Progenitor cell of endocrine pancreas (in vitro differentiated cells): ENCODE data around the gene MSMO1. TPM values are rescaled to one million over a fixed set of nuclear protein-coding genes. Genes with fewer than 3 reads are reported as not detected.

Experiments used
- DNase-seq: peaks from one replicate; pipeline ENCODE4 v3.0.0; 2021; ENCODE audit warnings: low spot score; ENCODE audit not compliant: unreplicated experiment
- H3K27ac Mint-ChIP-seq: 2 replicates; pipeline ENCODE4 v1.8.0; 2021; ENCODE audit warnings: mild to moderate bottlenecking, moderate library complexity, mixed read lengths
- H3K27me3 Mint-ChIP-seq: 2 replicates; pipeline ENCODE4 v1.8.0; 2021; ENCODE audit warnings: mixed read lengths
- H3K36me3 Mint-ChIP-seq: 2 replicates; pipeline ENCODE4 v1.8.0; 2022; ENCODE audit warnings: mixed read lengths; ENCODE audit not compliant: insufficient read depth
- H3K4me1 Mint-ChIP-seq: 2 replicates; pipeline ENCODE4 v1.8.0; 2021; ENCODE audit warnings: low read depth, mixed read lengths
- H3K4me3 Mint-ChIP-seq: 2 replicates; pipeline ENCODE4 v1.8.0; 2021; ENCODE audit warnings: low read depth, mild to moderate bottlenecking, moderate library complexity, mixed read lengths
- H3K9me3 Mint-ChIP-seq: 2 replicates; pipeline ENCODE4 v1.8.0; 2021; ENCODE audit warnings: low read depth, mixed read lengths
- CTCF ChIP-seq: fragments of 200-600 bp; sonication (generic); IDR thresholded peaks from one replicate; pipeline ENCODE4 v1.5.0; 2021; ENCODE audit warnings: antibody characterized with exemption, mild to moderate bottlenecking; ENCODE audit not compliant: unreplicated experiment
- total RNA-seq: library from RNA; stranded (reverse); gene quantifications from 2 replicates; pipeline ENCODE4 v1.2.1, GENCODE V29; 2021

The MSMO1 gene
- total RNA-seq, 1 donor from 2014 or later, result 87.1 TPM

GRCh38 chr4:165324918-165325304, 2.6 kb upstream of the MSMO1 start:
- no peak for DNase-seq
- TF ChIP-seq CTCF, result no peak
- H3K4me3 Mint-ChIP-seq, result no peak overlapping the region
- peaks cover 4% of the 10 kb centered on the region for H3K9me3 Mint-ChIP-seq
- no peaks in the 10 kb centered on the region for H3K27me3 Mint-ChIP-seq
- H3K4me1 Mint-ChIP-seq, result peaks cover 30% of the 10 kb centered on the region
- H3K27ac Mint-ChIP-seq, result no peak overlapping the region
- peaks cover 6% of the 10 kb centered on the region for H3K36me3 Mint-ChIP-seq

GRCh38 chr4:165325732-165326512, 1.5 kb upstream of the MSMO1 start:
- H3K4me1 Mint-ChIP-seq, result peaks cover 37% of the 10 kb centered on the region
- no peaks in the 10 kb centered on the region for H3K27me3 Mint-ChIP-seq
- H3K27ac Mint-ChIP-seq, result peak overlapping the region; percentile 91
- TF ChIP-seq CTCF, result no peak
- H3K36me3 Mint-ChIP-seq, result peaks cover 8% of the 10 kb centered on the region
- H3K4me3 Mint-ChIP-seq, result no peak overlapping the region
- DNase-seq, result no peak
- H3K9me3 Mint-ChIP-seq, result peaks cover 4% of the 10 kb centered on the region

GRCh38 chr4:165326831-165327210, 648 bp upstream of the MSMO1 start:
- H3K27ac Mint-ChIP-seq, result no peak overlapping the region
- no peak for TF ChIP-seq CTCF
- peaks cover 13% of the 10 kb centered on the region for H3K36me3 Mint-ChIP-seq
- H3K27me3 Mint-ChIP-seq, result no peaks in the 10 kb centered on the region
- DNase-seq, result no peak
- peaks cover 44% of the 10 kb centered on the region for H3K4me1 Mint-ChIP-seq
- H3K4me3 Mint-ChIP-seq, result no peak overlapping the region
- H3K9me3 Mint-ChIP-seq, result peaks cover 4% of the 10 kb centered on the region

- Mint-ChIP-seq H3K36me3 (peaks cover 15% of the 10 kb centered on the region), H3K4me1 (peaks cover 48% of the 10 kb centered on the region), H3K27me3 (no peaks in the 10 kb centered on the region), H3K27ac (no peak overlapping the region), H3K9me3 (peaks cover 4% of the 10 kb centered on the region), H3K4me3 (no peak overlapping the region)
- no peak for TF ChIP-seq CTCF
- no peak for DNase-seq
Observed at GRCh38 chr4:165328101-165328425, 594 bp downstream of the MSMO1 start.

GRCh38 chr4:165328708-165329107, 1.2 kb downstream of the MSMO1 start:
- Mint-ChIP-seq H3K27me3 (no peaks in the 10 kb centered on the region), H3K4me3 (no peak overlapping the region), H3K9me3 (peaks cover 4% of the 10 kb centered on the region), H3K36me3 (peaks cover 14% of the 10 kb centered on the region), H3K4me1 (peaks cover 44% of the 10 kb centered on the region), H3K27ac (no peak overlapping the region)
- no peak for DNase-seq
- no peak for TF ChIP-seq CTCF
